IPS-18c (cell line): ENCODE data around the gene ZNF212.

Source experiments
- H3K4me3 ChIP-seq: 2 replicates; pipeline ENCODE4 v1.7.0; 2013; ENCODE audit warnings: low read depth, mild to moderate bottlenecking, low read length, moderate library complexity; ENCODE audit not compliant: insufficient read depth
- H3K9me3 ChIP-seq: one replicate; pipeline ENCODE4 v1.6.1; 2013; ENCODE audit warnings: mild to moderate bottlenecking, low read length, moderate library complexity; ENCODE audit not compliant: control insufficient read depth, insufficient read depth

ZNF212 gene

GRCh38 chr7:149239345-149240143 is at the start of gene ZNF212:
Gene ZNF212, plus strand, starts transcription at chr7:149239651. Its CDS starts 128 bp downstream, at chr7:149239779.
- peak within 1 kb of the TSS; percentile 97 for H3K4me3 ChIP-seq
- H3K9me3 ChIP-seq = no peaks in the 10 kb centered on the region

GRCh38 chr7:149191851-149192250 is 47.6 kb upstream of the ZNF212 start:
- H3K9me3 ChIP-seq = peaks cover 2% of the 10 kb centered on the region
- H3K4me3 ChIP-seq = no peak overlapping the region

- H3K9me3 ChIP-seq = peaks cover 2% of the 10 kb centered on the region
- peak overlapping the region; percentile 82 for H3K4me3 ChIP-seq
These were observed 44.7 kb upstream of the ZNF212 start for GRCh38 chr7:149194799-149195179.

GRCh38 chr7:149195180-149196150 is 44.0 kb upstream of the ZNF212 start, which contains the start of gene ZNF282:
Gene ZNF282, plus strand, starts transcription at chr7:149195546. Its CDS starts 44 bp downstream, at chr7:149195590.
- peak within 1 kb of the TSS; percentile 82 for H3K4me3 ChIP-seq
- peaks cover 2% of the 10 kb centered on the region for H3K9me3 ChIP-seq

- peak overlapping the region; percentile 82 for H3K4me3 ChIP-seq
- H3K9me3 ChIP-seq = peaks cover 2% of the 10 kb centered on the region
These were observed 43.2 kb upstream of the ZNF212 start for GRCh38 chr7:149196151-149196704.

GRCh38 chr7:149196705-149197171 is 42.7 kb upstream of the ZNF212 start:
- peak overlapping the region; percentile 82 for H3K4me3 ChIP-seq
- H3K9me3 ChIP-seq = no peaks in the 10 kb centered on the region

GRCh38 chr7:149197675-149198074 is 41.8 kb upstream of the ZNF212 start:
- H3K9me3 ChIP-seq = no peaks in the 10 kb centered on the region
- H3K4me3 ChIP-seq = no peak overlapping the region

GRCh38 chr7:149198161-149198816 is 41.2 kb upstream of the ZNF212 start:
- H3K4me3 ChIP-seq = no peak overlapping the region
- no peaks in the 10 kb centered on the region for H3K9me3 ChIP-seq

GRCh38 chr7:149199234-149199995 is 40.0 kb upstream of the ZNF212 start:
- Histone ChIP-seq H3K9me3 (no peaks in the 10 kb centered on the region), H3K4me3 (no peak overlapping the region)

GRCh38 chr7:149202831-149203231 is 36.6 kb upstream of the ZNF212 start:
- Histone ChIP-seq H3K4me3 (no peak overlapping the region), H3K9me3 (peaks cover 5% of the 10 kb centered on the region)

- Histone ChIP-seq H3K4me3 (no peak overlapping the region), H3K9me3 (peaks cover 5% of the 10 kb centered on the region)
These were observed 33.6 kb upstream of the ZNF212 start for GRCh38 chr7:149205690-149206381.

GRCh38 chr7:149207324-149208035 is 32.0 kb upstream of the ZNF212 start:
- Histone ChIP-seq H3K4me3 (no peak overlapping the region), H3K9me3 (peaks cover 5% of the 10 kb centered on the region)

GRCh38 chr7:149209518-149210269 is 29.8 kb upstream of the ZNF212 start:
- Histone ChIP-seq H3K9me3 (peaks cover 5% of the 10 kb centered on the region), H3K4me3 (no peak overlapping the region)

- H3K9me3 ChIP-seq = peaks cover 4% of the 10 kb centered on the region
These were observed 28.9 kb upstream of the ZNF212 start for GRCh38 chr7:149210551-149210950.

More at GRCh38 chr7:149210551-149210950, 28.9 kb upstream of the ZNF212 start:
- H3K4me3 ChIP-seq = no peak overlapping the region
